GM21515 (cell line): ENCODE measurements around the gene THEM4.
"Not testable (repeated sequence)": the region's sequence is repeated elsewhere in the genome, so short reads cannot be mapped to it uniquely, and the experiment has no call there.

ENCODE experiments used
- ATAC-seq: cut with Tn5 transposase; IDR thresholded peaks from one replicate; pipeline ENCODE4 v1.9.1; 2021; ENCODE audit not compliant: unreplicated experiment

The THEM4 gene

GRCh38 chr1:151860504-151861187 lies 48.7 kb downstream of the THEM4 start:
- ATAC-seq = no peak

- no peak for ATAC-seq
These were observed 49.4 kb downstream of the THEM4 start for GRCh38 chr1:151859891-151860293.

- ATAC-seq = no peak
These were observed 50.2 kb downstream of the THEM4 start for GRCh38 chr1:151858886-151859665.

GRCh38 chr1:151858030-151858746 lies 51.1 kb downstream of the THEM4 start:
- ATAC-seq = no peak

GRCh38 chr1:151855933-151856332 lies 53.4 kb downstream of the THEM4 start:
- ATAC-seq = no peak

- ATAC-seq = not testable (repeated sequence)
These were observed 53.8 kb downstream of the THEM4 start for GRCh38 chr1:151855516-151855915.

GRCh38 chr1:151854658-151855057 lies 54.7 kb downstream of the THEM4 start:
- no peak for ATAC-seq

- ATAC-seq = no peak
These were observed 55.8 kb downstream of the THEM4 start, which contains the start of gene THEM5 for GRCh38 chr1:151853411-151853943. TSS of gene THEM5 (minus strand) at chr1:151853712. CDS start at chr1:151853565, 147 bp downstream.

- no peak for ATAC-seq
These were observed 56.6 kb downstream of the THEM4 start for GRCh38 chr1:151852733-151853132.

GRCh38 chr1:151851886-151852285 lies 57.4 kb downstream of the THEM4 start:
- ATAC-seq = no peak

- no peak for ATAC-seq
These were observed 59.4 kb downstream of the THEM4 start for GRCh38 chr1:151849871-151850270.

- no peak for ATAC-seq
These were observed 60.2 kb downstream of the THEM4 start for GRCh38 chr1:151849126-151849525.

GRCh38 chr1:151847867-151848596 lies 61.3 kb downstream of the THEM4 start:
- no peak for ATAC-seq

- no peak for ATAC-seq
These were observed 62.5 kb downstream of the THEM4 start for GRCh38 chr1:151846686-151847237.

- no peak for ATAC-seq
These were observed 63.2 kb downstream of the THEM4 start for GRCh38 chr1:151846062-151846568.

GRCh38 chr1:151843398-151843797 lies 65.9 kb downstream of the THEM4 start:
- no peak for ATAC-seq

- no peak for ATAC-seq
These were observed 68.2 kb downstream of the THEM4 start for GRCh38 chr1:151841141-151841540.

GRCh38 chr1:151840421-151840820 lies 68.9 kb downstream of the THEM4 start:
- no peak for ATAC-seq

- no peak for ATAC-seq
These were observed 69.6 kb downstream of the THEM4 start, which contains the start of gene C2CD4D for GRCh38 chr1:151839457-151840403. TSS of gene C2CD4D (minus strand) at chr1:151839820. CDS start at chr1:151838989, 831 bp downstream.
